Activated CD4-positive, alpha-beta memory T cell treated with anti-CD3 and anti-CD28 coated beads, Interleukin-2, amount 10 ng/mL, durations not matched to agents 7 days and 5 days (primary cell): ENCODE results near the gene ATP1A3. TPM values are rescaled to one million over a fixed set of nuclear protein-coding genes. Genes with fewer than 3 reads are reported as not detected.
A peak's percentile ranks its signal among the peaks of the same experiment; 100 is the strongest.
"Not testable (repeated sequence)": the region's sequence is repeated elsewhere in the genome, so short reads cannot be mapped to it uniquely, and the experiment has no call there.

Experiments
- CTCF ChIA-PET: fragments of 350-600 bp; sonication (Branson Sonifier 250); formaldehyde crosslinking; loops from one replicate; lab custom pipeline; 2021; ENCODE audit warnings: antibody characterized with exemption, inconsistent platforms; lab: Charles Lee
- POLR2A ChIA-PET: fragments of 350-600 bp; sonication (Branson Sonifier 250); formaldehyde crosslinking; loops from one replicate; lab custom pipeline; 2021; ENCODE audit warnings: antibody characterized with exemption; lab: Charles Lee
- DNase-seq: peaks from one replicate; pipeline ENCODE4 v3.0.0-alpha.2; 2020
- H3K27ac Mint-ChIP-seq: one replicate; pipeline ENCODE4 v1.8.0; 2021; ENCODE audit warnings: mild to moderate bottlenecking, mixed read lengths
- H3K27me3 Mint-ChIP-seq: one replicate; pipeline ENCODE4 v1.8.0; 2021; ENCODE audit warnings: mixed read lengths
- H3K36me3 Mint-ChIP-seq: one replicate; pipeline ENCODE4 v1.8.0; 2021; ENCODE audit warnings: low read depth, mixed read lengths
- H3K4me1 Mint-ChIP-seq: one replicate; pipeline ENCODE4 v1.8.0; 2021; ENCODE audit warnings: mixed read lengths
- H3K4me3 Mint-ChIP-seq: one replicate; pipeline ENCODE4 v1.8.0; 2021; ENCODE audit warnings: mild to moderate bottlenecking, mixed read lengths
- H3K9me3 Mint-ChIP-seq: one replicate; pipeline ENCODE4 v1.8.0; 2021; ENCODE audit warnings: mixed read lengths
- total RNA-seq, 2 experiments: library from RNA; stranded (reverse); gene quantifications; one replicate each; pipeline ENCODE4 v1.2.3, GENCODE V29; 2021

The ATP1A3 gene
- total RNA-seq, 2 experiments from 2014 or later = 1.2 to 1.9 TPM

GRCh38 chr19:42024622-42025111, 30.6 kb upstream of the ATP1A3 start:
- Mint-ChIP-seq H3K36me3 (no peaks in the 10 kb centered on the region), H3K9me3 (no peaks in the 10 kb centered on the region), H3K27me3 (peaks cover 11% of the 10 kb centered on the region), H3K4me1 (no peaks in the 10 kb centered on the region), H3K4me3 (no peak overlapping the region), H3K27ac (no peak overlapping the region)
- ChIA-PET CTCF (no interaction called here), POLR2A (no interaction called here)
- DNase-seq = no peak

- ChIA-PET POLR2A (no interaction called here), CTCF (interaction anchor here (0.7 kb wide), 1 partner anchor 241 kb away, joined by 3 read pairs; no protein-coding TSS in a partner anchor)
- Mint-ChIP-seq H3K27ac (no peak overlapping the region), H3K4me1 (no peaks in the 10 kb centered on the region), H3K36me3 (no peaks in the 10 kb centered on the region), H3K4me3 (no peak overlapping the region), H3K27me3 (peaks cover 10% of the 10 kb centered on the region), H3K9me3 (no peaks in the 10 kb centered on the region)
- DNase-seq = no peak
These were observed 29.9 kb upstream of the ATP1A3 start for GRCh38 chr19:42023943-42024260.

GRCh38 chr19:42023121-42023942, 29.3 kb upstream of the ATP1A3 start:
- POLR2A ChIA-PET = no interaction called here
- Mint-ChIP-seq H3K9me3 (no peaks in the 10 kb centered on the region), H3K27ac (no peak overlapping the region), H3K27me3 (peaks cover 6% of the 10 kb centered on the region), H3K4me3 (no peak overlapping the region), H3K36me3 (no peaks in the 10 kb centered on the region), H3K4me1 (no peaks in the 10 kb centered on the region)
- CTCF ChIA-PET = interaction anchor here (0.7 to 1.0 kb wide), 3 partner anchors 10 to 241 kb away, joined by 3 to 9 read pairs (median 3); no protein-coding TSS in a partner anchor
- peak; percentile 33 for DNase-seq

- H3K9me3 Mint-ChIP-seq = no peaks in the 10 kb centered on the region
- CTCF ChIA-PET = interaction anchor here (0.8 to 1.0 kb wide), 2 partner anchors 10 to 12 kb away, joined by 3 to 9 read pairs; no protein-coding TSS in a partner anchor
- H3K36me3 Mint-ChIP-seq = no peaks in the 10 kb centered on the region
- H3K4me1 Mint-ChIP-seq = no peaks in the 10 kb centered on the region
- H3K27me3 Mint-ChIP-seq = peaks cover 6% of the 10 kb centered on the region
- no peak for DNase-seq
- H3K4me3 Mint-ChIP-seq = no peak overlapping the region
- POLR2A ChIA-PET = no interaction called here
- H3K27ac Mint-ChIP-seq = no peak overlapping the region
These were observed 28.6 kb upstream of the ATP1A3 start for GRCh38 chr19:42022616-42023015.

- H3K9me3 Mint-ChIP-seq = no peaks in the 10 kb centered on the region
- no peak for DNase-seq
- CTCF ChIA-PET = interaction anchor here (2.4 kb wide), 1 partner anchor 13 kb away, joined by 9 read pairs; no protein-coding TSS in a partner anchor
- peaks cover 8% of the 10 kb centered on the region for H3K27me3 Mint-ChIP-seq
- no peak overlapping the region for H3K4me3 Mint-ChIP-seq
- POLR2A ChIA-PET = no interaction called here
- no peaks in the 10 kb centered on the region for H3K4me1 Mint-ChIP-seq
- H3K27ac Mint-ChIP-seq = no peak overlapping the region
- no peaks in the 10 kb centered on the region for H3K36me3 Mint-ChIP-seq
These were observed 27.2 kb upstream of the ATP1A3 start for GRCh38 chr19:42021185-42021584.

GRCh38 chr19:42018503-42019193, 24.6 kb upstream of the ATP1A3 start:
- ChIA-PET POLR2A (no interaction called here), CTCF (interaction anchor here (1.0 kb wide), 1 partner anchor 10 kb away, joined by 3 read pairs; no protein-coding TSS in a partner anchor)
- Mint-ChIP-seq H3K36me3 (no peaks in the 10 kb centered on the region), H3K27me3 (peaks cover 8% of the 10 kb centered on the region), H3K4me3 (no peak overlapping the region), H3K4me1 (no peaks in the 10 kb centered on the region), H3K27ac (no peak overlapping the region), H3K9me3 (no peaks in the 10 kb centered on the region)
- DNase-seq = no peak

GRCh38 chr19:42017040-42017439, 23.0 kb upstream of the ATP1A3 start:
- DNase-seq = no peak
- ChIA-PET POLR2A (no interaction called here), CTCF (interaction anchor here (1.0 kb wide), 1 partner anchor 11 kb away, joined by 3 read pairs; no protein-coding TSS in a partner anchor)
- Mint-ChIP-seq H3K4me3 (no peak overlapping the region), H3K4me1 (no peaks in the 10 kb centered on the region), H3K27me3 (peaks cover 8% of the 10 kb centered on the region), H3K36me3 (no peaks in the 10 kb centered on the region), H3K27ac (no peak overlapping the region), H3K9me3 (no peaks in the 10 kb centered on the region)

- not testable (repeated sequence) for DNase-seq, H3K9me3 Mint-ChIP-seq, H3K4me3 Mint-ChIP-seq, H3K36me3 Mint-ChIP-seq, H3K4me1 Mint-ChIP-seq, H3K27ac Mint-ChIP-seq, H3K27me3 Mint-ChIP-seq
- POLR2A ChIA-PET = interaction anchor here (0.7 kb wide), 1 partner anchor 866 kb away, joined by 4 read pairs; no protein-coding TSS in a partner anchor
- CTCF ChIA-PET = interaction anchor here (0.7 to 2.0 kb wide), 4 partner anchors 10 to 22 kb away, joined by 3 to 6 read pairs (median 3); no protein-coding TSS in a partner anchor
These were observed 18.7 kb upstream of the ATP1A3 start for GRCh38 chr19:42012747-42013146.

- DNase-seq = no peak
- no peaks in the 10 kb centered on the region for H3K4me1 Mint-ChIP-seq
- ChIA-PET POLR2A (no interaction called here), CTCF (interaction anchor here (1.0 kb wide), 1 partner anchor 24 kb away, joined by 3 read pairs; no protein-coding TSS in a partner anchor)
- H3K27me3 Mint-ChIP-seq = peaks cover 7% of the 10 kb centered on the region
- H3K27ac Mint-ChIP-seq = no peak overlapping the region
- H3K36me3 Mint-ChIP-seq = no peaks in the 10 kb centered on the region
- H3K4me3 Mint-ChIP-seq = no peak overlapping the region
- no peaks in the 10 kb centered on the region for H3K9me3 Mint-ChIP-seq
These were observed 16.5 kb upstream of the ATP1A3 start for GRCh38 chr19:42010245-42011126.

- H3K4me1 Mint-ChIP-seq = peaks cover 5% of the 10 kb centered on the region
- POLR2A ChIA-PET = no interaction called here
- DNase-seq = no peak
- CTCF ChIA-PET = no interaction called here
- no peak overlapping the region for H3K27ac Mint-ChIP-seq
- H3K4me3 Mint-ChIP-seq = no peak overlapping the region
- no peaks in the 10 kb centered on the region for H3K36me3 Mint-ChIP-seq
- no peaks in the 10 kb centered on the region for H3K9me3 Mint-ChIP-seq
- H3K27me3 Mint-ChIP-seq = peaks cover 24% of the 10 kb centered on the region
These were observed 12.5 kb upstream of the ATP1A3 start for GRCh38 chr19:42006569-42006968.

GRCh38 chr19:42005504-42005903, 11.5 kb upstream of the ATP1A3 start:
- ChIA-PET CTCF (interaction anchor here (1.5 kb wide), 1 partner anchor 30 kb away, joined by 3 read pairs; no protein-coding TSS in a partner anchor), POLR2A (no interaction called here)
- H3K27me3 Mint-ChIP-seq = peaks cover 33% of the 10 kb centered on the region
- no peak for DNase-seq
- H3K4me3 Mint-ChIP-seq = no peak overlapping the region
- H3K36me3 Mint-ChIP-seq = no peaks in the 10 kb centered on the region
- H3K9me3 Mint-ChIP-seq = no peaks in the 10 kb centered on the region
- H3K4me1 Mint-ChIP-seq = peaks cover 5% of the 10 kb centered on the region
- no peak overlapping the region for H3K27ac Mint-ChIP-seq

- ChIA-PET POLR2A (no interaction called here), CTCF (interaction anchor here (1.5 kb wide), 1 partner anchor 31 kb away, joined by 3 read pairs; no protein-coding TSS in a partner anchor)
- Mint-ChIP-seq H3K36me3 (no peaks in the 10 kb centered on the region), H3K9me3 (no peaks in the 10 kb centered on the region), H3K27ac (no peak overlapping the region), H3K4me1 (peaks cover 9% of the 10 kb centered on the region), H3K27me3 (peaks cover 44% of the 10 kb centered on the region), H3K4me3 (no peak overlapping the region)
- no peak for DNase-seq
These were observed 9.7 kb upstream of the ATP1A3 start for GRCh38 chr19:42003506-42004294.
